Islet precursor cell (in vitro differentiated cells): ENCODE data around the gene CECR2.

Experiments
- DNase-seq: peaks from one replicate; pipeline ENCODE4 v3.0.0-alpha.2; 2018

The CECR2 gene

DNA sequence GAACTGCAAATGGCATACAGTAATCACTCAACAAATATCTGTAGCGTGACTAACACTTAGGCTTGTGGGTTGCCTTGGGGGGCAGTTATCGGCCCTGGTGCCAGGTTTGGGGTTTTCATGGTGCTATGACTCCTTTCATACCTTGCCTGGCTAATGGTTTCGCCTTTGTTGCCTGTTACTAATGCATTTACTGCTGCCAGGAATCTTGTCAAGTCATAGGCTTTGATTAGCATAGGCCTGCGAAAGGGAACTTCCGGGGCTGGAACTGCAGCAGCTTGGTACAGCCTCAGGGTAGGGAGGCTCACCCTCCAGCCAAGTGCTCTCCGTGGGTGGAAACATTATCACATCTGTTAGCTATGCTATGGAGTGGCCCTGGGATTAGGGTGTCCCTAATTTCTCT is 207.2 kb downstream of the CECR2 start:
- DNase-seq: peak; percentile 93

DNA sequence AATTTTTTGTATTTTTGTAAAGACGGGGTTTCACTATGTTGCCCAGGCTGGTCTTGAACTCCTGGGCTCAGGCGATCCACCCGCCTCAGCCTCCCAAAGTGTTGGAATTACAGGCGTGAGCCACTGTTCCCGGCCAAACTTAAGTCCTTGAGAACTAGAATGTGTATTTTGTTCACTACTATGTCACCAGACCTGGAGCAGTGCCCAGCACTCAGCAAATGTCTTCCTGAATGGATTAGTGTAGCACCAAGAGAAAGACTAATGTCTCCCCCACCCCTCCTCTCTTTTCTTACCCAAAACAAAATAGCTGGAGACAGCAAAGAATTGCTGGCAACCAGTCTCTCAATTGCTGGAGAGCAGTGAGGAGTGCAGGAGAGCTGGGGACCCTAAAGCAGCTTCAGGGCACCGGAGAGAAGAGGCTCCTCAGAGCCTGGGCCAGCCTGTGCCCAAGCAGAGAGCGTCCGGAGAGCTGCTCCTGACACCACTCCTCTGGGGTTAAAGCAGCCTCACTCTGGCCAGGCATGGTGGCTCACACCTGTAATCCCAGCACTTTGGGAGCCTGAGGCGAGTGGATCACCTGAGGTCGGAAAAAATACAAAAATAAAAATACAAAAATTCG is 209.0 kb downstream of the CECR2 start:
- no peak for DNase-seq

DNA sequence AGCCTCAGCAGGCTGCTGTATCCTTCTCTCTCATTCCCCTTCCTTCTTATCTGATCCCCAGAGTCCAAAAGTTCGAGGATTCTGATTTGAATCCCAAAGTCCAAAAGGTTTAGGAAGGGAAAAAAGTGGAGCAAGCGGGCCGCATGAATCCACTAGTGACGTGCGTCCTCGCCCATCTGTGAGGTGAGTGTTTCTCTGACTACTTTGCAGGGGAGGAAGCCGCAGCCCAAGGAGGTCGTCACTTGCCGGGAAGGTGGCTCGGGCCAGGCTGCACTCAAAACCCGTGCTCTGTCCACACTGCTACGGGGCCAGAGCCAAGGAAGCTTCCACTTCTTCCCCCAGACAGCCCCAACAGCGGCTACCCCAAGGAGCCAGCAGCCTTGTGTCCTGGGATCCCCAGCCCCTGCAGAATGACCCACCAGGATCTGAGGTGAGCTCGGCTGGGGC is 210.3 kb downstream of the CECR2 start:
- no peak for DNase-seq

DNA sequence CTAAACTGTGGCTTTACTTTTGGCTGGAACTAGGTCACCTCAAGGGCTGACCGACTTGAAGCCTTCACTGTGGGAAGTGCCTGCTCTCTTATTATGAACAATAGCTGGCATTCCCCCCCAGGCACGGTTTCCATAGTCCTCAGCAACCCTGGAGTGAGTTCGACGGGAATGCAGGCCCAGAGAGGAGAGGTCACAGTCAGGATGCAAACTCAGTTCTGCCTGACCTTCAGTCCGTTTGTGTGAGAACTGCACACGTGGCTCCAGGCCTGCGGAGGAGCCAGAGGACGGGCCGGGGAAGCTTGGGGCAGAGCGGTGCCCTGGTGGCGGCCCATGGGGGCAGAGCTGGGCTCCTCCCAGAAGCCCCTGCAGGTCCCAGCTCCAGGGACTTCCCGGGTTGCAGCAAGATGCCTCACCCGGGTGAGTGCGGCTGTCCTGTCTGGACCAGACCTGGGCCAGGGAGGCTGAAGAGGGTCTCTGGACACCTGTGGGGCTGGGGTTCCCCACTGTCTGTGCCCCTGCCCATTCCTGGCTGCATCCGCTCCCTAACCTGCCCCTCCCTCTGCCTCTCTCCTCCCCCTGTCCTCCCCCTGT is 211.3 kb downstream of the CECR2 start:
- peak; percentile 71 for DNase-seq

DNA sequence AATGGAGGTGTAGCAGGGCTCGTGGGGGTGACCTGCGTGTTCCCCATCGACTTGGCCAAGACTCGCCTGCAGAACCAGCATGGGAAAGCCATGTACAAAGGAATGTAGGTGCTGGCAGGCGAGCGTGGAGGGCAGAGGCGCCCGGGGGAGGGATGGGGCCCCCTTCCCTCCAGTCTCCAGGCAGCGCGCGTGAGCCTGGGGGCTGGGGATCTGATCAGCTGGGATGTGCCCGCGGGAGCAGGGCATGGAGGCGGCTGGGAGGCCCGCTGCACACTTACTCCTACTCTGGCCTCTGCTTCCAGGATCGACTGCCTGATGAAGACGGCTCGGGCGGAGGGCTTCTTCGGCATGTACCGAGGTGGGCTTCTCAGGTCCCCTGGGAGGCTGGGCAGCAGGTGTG is 211.8 kb downstream of the CECR2 start:
- DNase-seq: no peak

DNA sequence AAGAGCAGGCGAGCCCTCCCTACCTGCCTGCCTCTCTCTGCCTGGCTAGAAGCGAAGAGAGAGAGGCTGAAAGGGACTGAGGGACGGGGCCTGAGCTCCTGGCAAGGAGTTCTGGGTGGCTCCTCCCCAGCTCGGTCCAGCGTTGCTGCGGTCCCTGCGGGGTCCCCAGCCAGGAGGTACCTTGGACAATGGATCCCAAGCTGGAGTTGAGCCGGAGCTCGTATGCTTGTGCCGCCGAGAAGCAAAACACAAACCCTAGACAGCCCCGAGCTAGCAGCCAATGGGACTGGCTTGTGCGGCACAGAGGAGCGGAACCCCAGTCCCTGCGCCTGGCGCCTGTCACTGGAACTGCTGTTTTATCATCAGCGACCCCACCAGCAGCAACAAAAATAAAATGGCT is 212.4 kb downstream of the CECR2 start:
- no peak for DNase-seq

DNA sequence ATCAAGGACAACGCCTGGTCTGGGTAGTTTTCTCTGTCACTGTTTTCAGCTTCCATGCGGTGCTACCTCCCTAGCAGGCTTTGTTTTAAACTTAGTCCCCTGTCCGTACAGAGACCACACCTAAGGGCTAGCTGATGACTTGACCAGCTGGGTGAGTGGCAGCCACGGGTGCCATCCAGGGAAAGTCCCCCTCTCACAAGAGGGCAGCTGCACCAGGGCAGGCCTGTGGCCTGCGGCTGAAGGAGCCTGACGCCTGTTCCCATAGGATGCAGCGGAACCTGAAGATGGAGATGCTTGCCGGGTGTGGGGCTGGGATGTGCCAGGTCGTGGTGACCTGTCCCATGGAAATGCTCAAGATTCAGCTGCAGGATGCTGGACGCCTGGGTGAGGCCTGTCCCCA is 213.9 kb downstream of the CECR2 start:
- no peak for DNase-seq

DNA sequence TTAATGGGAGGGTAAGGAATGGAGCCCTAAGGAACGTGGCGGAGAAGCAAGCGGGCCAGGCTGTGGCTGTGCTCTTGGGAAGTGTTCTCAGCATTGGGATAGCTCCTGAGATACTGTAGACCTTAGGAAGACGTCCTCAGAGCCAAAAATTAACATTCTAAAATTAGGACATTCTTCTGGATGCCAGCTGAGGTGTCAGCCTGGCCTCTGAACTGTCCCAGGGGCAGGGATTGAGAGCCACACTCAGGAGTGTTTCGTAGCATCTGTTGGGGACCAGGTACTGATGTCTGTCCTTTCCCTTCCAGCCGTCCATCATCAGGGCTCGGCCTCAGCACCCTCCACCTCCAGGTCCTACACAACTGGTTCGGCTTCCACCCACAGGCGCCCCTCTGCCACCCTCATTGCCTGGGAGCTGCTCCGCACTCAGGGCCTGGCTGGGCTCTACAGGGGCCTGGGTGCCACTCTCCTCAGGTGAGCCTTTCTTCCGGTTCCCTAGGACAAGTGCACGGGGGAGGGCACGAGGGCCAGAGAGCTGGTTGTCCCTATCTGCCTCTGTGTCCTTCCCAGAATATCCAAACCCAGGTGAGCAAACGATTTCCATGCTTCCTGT is 217.7 kb downstream of the CECR2 start:
- DNase-seq: no peak

DNA sequence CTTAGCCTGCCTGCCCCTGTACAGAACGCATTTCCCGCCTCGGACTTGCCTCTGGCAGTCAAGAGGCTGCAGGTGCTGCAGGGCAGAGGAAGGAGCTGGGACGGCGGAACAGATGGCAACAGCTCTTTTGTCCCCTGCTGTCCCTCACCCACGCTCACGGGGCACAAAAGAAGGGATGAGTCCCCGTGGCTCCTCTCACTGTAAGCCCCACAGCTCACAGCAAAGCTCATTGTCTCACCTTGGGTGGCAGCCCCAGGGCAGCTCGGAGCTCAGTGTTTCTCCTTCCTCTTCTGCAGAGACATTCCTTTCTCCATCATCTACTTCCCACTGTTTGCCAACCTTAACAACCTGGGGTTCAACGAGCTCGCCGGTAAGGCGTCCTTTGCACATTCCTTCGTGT is 218.4 kb downstream of the CECR2 start:
- no peak for DNase-seq

DNA sequence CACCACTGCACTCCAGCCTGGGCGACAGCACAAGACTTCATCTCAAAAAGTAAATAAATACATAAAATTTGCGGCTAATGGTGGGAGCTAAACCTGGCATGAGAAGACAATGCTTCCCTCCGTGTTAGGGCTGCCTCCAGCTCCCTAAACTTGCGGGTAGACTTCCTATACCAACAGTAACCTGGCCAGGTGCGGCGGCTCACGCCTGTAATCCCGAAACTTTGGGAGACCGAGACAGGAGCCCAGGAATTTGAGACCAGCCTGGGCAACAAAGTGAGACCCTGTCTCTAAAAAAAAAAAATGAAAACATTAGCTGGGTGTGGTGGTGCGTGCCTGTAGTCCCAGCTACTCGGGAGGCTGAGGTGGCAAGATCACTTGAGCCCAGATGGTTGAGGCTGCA is 219.3 kb downstream of the CECR2 start:
- DNase-seq: no peak

DNA sequence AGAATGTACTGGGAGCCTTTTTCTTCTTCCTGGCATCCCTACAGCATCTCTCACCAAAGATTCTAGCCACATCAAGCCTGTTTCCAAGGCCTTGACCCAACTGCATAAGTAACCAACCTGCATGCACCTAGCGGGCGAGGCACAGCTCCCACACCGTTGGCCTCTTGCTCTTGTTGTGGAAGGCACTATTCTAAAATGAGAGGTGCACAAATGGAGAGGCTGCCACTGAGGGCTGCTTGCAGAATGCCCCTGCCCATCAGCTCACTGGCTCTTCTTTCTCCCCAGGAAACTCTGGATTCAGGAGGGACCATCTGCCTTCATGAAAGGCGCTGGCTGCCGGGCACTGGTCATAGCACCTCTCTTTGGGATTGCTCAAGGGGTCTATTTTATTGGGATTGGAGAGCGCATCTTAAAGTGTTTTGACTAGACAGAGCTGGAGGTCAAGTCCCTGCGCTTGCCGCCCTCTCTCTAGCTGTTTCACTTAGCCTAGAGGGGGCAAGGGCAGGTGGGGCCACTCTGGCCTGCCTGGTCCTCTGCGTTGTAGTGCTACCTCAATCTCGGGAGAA is 220.6 kb downstream of the CECR2 start:
- no peak for DNase-seq

DNA sequence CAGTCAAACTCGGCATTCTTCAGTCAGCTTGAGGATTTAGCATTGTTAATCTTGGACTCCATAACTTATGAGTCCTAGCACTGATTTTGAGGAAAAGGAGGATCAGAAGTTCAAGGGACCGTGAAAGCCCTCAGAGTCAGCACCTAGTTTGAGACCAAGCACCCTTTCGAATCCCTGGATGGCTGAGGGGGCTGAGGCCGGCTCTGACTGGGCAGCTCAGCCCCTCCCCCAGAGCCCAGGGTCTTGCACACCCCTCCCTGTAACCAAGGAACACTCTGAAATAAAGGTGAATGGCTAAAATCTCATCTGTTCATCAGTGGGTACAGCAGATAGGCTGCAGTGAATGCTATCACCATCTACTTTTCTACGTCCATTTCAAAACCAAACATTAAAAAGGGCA is 221.3 kb downstream of the CECR2 start:
- no peak for DNase-seq

DNA sequence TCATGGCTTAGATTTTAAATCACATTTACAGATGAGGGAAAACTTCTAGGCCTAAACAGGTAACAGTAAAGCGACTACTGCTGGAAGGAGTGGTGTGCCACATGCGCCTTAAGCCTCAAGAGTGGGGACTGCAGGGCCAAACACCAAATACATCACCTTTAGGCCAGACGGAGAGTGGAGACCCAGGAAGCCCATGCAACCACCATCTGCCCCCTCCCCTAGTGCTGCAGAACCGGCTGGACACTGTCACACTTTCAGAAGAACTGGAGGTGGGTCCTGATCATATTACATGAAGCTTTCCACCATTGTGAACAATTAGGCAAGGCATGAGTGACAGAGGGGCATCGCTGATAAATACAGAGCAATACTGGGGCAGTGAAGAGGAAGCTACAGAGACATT is 222.9 kb downstream of the CECR2 start:
- no peak for DNase-seq

DNA sequence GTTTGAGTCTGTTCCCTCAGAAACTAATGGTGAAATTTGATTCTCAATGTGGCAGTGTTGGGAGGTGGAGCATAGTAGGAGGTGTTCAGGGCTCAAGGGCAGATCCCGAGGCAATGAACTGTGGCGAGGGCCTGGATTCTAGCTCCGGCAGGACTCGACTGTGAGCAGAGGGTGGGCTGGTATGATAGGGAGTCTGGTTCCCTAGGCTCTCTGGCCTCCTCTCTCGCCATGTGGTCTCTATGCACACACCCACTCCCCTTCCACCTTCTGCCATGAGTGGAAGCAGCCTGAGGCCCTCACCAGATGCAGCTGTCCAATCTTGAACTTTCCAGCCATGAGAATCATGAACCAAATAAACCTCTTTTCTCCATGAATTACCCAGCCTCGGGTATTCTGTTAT is 227.0 kb downstream of the CECR2 start:
- DNase-seq: no peak

DNA sequence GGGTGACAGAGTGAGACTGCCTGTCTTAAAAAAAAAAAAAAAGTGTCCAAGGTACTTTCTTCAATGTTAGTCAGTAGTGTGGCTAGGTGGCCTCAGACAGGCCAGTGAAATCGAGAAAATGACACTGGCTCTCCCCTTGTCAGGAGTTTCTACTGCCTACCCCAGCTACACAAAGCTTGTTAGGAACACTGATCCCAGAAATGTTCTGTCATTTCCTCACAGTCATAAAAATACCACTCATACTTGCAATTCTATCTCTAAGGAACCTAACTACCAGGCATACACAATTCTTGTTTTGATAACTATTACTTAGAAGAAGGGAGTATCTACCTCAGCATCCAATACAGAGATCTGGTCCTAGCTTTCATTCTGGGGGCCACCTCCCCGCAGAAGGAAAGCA is 228.0 kb downstream of the CECR2 start:
- DNase-seq: no peak

DNA sequence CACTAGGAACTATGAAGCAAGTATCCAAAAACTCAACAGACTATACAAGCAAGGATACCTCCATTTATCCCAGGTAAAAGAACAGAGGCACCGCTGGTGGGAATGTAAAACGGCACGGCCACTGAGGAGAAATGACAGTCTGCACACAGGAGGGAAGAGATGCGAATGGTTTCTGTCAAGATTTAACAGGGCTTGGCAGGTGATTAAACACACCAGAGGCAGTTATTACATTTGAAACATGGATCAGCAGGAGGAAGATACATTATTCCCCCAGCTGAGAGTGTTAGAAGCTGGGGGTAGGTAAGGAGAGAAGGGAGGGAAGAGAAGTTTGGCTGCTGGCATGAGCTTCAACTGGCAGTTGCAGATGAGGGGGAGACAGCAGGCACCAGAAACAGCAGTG is 229.1 kb downstream of the CECR2 start:
- DNase-seq: no peak

DNA sequence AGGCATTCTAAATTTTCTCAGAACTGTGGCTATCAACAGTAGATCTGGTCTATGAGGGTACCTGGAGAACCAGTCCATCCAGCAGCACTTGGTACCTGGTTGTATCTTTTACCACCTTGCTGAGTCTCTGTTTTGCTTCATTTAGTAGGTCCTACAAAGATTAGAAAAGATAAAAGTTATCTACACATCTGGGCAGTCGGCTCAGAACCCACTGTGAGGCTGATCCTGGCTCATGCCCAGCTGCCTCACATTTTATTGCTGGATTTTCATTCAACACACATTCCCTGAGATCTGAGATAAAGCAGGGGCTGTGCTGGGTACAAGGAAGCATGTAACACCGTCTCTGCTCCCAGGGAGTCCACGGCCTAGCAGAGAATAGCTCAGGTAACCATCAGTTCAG is 231.8 kb downstream of the CECR2 start:
- no peak for DNase-seq

DNA sequence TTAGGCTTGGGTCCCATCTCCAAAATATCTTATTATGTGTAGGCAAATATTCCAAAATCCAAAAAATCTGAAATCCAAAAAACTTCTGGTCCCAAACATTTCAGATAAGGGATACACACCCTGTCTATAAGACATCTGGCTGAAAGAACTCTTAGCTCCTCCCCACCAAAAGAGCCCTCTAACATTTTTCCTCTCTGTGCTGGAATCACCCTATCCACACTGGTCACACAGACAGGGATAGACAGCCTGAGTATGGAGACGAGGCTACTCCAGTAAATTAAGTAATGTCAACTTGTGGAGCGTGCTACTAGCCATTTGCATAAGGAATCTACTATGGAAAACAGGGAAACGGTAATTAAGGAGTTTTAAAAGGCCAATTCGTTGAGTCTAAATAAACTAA is 234.4 kb downstream of the CECR2 start:
- no peak for DNase-seq

DNA sequence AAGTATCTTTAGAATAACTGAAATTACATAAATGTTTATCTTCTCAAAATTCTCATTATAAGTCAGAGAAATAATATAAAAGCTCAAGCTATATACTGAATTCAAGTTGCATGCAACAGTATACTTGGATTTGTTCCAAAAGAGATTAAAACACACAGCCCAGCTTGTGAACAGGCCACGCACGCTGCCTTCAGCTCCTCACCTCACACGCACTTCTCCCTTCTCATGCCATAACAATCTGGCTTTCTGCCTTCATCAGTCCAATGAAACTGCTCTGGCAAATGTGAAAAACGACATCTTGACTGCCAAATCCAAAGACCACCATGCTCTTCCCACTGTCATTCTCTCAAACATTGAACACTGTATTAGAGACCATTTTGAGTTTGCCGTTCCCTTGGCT is 237.2 kb downstream of the CECR2 start:
- DNase-seq: no peak
